Right renal cortex interstitium (tissue), 3 donors: ENCODE measurements around the gene EOMES. TPM values are rescaled to one million over a fixed set of nuclear protein-coding genes. Genes with fewer than 3 reads are reported as not detected.
A peak's percentile ranks its signal among the peaks of the same experiment; 100 is the strongest.

Experiments
- DNase-seq, 3 donors: peaks; one replicate each; pipeline ENCODE4 v3.0.0-alpha.2; 2013; ENCODE audit warnings: low read depth in 3 of 3, low spot score in 2 of 3
- polyA plus RNA-seq, 3 donors: library from polyadenylated mRNA; unstranded; fragments of 120-200 nt; gene quantifications; one replicate each; pipeline ENCODE4 v1.2.1, GENCODE V29; 2013; ENCODE audit not compliant: insufficient read length in 3 of 3

The EOMES gene
- polyA plus RNA-seq, 3 donors = 0.13 to 0.19 (median 0.15) TPM

DNA sequence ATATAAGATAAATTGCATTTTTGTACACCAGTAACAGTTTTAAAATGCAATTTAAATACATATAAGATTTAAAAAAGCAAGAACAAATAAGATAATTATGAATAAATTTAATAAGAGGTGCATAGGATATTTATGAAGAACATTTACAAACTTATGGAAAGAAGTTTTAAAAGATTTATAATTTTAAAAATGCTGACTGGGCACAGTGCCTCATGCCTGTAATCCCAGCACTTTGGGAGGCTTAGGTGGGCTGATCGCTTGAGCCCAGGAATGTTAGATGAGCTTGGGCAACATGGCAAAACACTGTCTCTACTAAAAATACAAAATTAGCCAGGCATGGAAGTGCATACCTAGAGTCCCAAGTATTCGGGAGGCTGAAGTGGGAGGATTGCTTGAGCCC lies 37.8 kb downstream of the EOMES start:
- no peak for DNase-seq

DNA sequence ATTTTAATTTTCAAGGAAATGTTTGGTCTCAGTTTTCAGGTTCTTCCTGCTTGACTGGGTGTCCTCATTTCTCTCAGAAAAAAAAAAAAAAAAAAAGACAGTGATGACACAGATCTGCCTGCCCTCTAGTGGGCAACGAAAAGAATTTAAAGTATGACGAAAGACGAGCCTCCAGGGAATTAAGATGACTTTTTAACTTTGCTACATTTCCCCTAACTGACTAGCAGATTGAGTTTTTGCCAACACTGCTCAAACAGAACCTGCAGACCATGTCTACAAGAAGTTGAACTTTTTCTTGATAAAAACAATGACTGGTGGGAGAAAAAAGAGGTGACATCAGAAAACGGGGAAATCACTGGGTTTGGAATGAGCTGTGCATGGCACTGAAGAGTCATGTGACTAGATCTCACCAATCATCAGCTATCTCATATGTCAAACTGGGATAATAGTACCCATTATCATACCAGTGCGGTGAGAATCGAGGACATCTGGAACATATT lies 40.8 kb downstream of the EOMES start:
- DNase-seq = peak; percentile 45 to 60 (median 57)

GRCh38 chr3:27680517-27681246 lies 41.4 kb downstream of the EOMES start:
- DNase-seq = no peak

DNA sequence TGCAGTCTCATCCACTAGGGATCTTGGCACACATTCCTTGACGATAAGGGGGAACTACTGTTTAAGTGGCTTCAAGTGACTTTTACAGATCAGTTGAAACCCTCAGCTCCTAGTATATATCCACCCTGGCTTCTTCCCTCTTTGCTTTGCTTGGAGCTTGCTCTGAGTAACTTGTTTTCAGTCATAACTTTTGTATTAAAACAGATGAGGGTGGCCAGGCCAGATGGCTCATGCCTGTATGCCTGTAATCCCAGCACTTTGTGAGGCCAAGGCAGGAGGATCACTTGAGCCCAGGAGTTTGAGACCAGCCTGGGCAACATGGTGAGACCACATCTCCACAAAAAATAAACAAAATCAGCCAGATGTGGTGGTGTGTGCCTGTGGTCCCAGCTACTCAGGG lies 42.4 kb downstream of the EOMES start:
- DNase-seq = no peak

DNA sequence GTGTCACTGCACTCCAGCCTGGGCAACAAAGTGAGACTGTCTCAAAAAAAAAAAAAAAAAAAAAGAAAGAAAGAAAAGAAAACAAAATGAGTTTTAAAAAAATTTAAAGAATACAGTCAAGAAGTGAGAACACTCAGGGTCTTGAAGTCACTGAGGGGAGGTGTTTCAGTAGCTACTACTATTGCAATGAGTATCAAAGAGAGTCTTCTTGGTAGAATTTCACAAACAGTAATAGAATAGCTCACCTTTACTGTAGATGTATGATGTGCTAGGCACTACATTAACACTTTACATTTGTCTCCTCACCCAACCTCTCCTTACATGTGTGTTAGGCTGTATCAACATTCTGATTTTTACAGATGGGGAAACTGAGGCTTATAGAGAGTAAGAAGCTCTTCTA lies 43.9 kb downstream of the EOMES start:
- no peak for DNase-seq

DNA sequence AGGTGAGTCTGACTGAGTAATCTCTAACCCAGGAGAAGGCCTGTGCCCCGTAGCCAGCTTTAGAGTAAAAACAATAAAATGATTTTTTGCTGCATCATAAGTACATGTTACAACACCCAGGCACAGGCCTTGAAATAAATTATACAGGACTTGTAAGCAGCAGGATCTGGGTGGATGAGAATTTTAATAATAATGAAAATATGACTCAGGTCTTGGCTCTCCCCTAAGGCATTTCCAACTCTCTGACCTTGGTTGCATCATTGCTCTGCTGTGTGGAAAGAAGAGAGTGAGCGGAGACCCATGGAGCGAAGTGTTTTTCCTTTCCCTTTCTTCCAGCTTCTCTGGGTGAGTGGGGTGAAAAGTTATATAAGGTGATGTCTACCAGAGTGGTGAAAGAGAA lies 44.6 kb downstream of the EOMES start:
- DNase-seq = no peak

GRCh38 chr3:27675287-27675686 lies 46.8 kb downstream of the EOMES start:
- no peak for DNase-seq

GRCh38 chr3:27673701-27674100 lies 48.4 kb downstream of the EOMES start:
- no peak for DNase-seq

DNA sequence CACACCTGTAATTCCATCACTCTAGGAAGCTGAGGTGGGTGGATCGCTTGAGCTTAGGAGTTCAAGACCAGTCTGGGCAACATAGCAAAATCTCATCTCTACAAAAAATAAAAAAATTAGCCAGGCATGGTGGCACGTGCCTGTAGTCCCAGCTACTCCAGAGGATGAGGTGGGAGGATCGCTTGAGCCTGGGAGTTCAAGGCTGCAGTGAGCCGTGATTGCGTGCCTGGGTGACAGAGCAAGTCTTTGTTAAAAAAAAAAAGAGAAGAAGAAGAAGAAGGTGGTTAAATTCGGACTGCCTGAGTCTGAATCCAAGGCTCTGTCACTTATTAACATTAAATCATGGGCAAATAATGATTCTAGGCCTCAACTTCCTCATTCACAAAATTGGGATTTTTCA lies 51.0 kb downstream of the EOMES start:
- no peak for DNase-seq

- no peak for DNase-seq
These were observed 51.5 kb downstream of the EOMES start for GRCh38 chr3:27670619-27671018.

DNA sequence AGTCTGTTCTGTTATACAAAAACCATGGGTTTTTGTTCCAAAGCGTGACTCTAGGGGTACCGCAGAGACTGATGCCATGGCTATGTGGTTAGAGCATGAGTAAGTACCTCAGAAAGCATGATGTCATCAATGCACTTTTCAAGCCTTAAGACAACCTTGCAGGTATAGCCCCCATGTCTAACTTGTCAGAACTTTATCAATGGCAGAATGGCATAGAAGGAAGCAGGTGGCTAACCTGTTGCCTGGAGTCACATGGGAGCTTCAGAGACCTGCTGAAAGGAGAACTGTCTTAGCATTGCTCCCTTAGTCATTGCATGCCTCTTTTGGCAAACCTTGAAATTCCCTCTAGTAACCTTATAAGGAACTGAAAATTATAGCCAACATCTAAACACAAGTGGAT lies 52.5 kb downstream of the EOMES start:
- no peak for DNase-seq

DNA sequence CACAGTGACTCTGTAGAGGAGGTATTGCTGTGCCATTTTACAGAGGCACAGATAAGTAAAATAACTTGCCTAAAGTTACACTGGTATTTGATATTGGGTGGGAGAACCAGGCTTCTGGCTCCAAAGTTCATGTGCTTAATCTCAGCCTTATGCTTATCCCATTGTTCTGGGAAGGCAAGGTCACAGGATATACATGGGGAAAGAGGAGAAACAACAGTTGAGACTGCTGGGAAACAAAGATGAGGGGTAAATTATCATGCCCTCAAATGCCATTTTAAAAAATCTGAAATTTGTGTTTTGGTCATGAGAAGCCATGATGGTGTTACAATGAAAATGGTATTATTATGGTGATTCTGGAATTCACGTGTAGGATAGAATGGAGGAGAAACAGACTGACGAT lies 54.4 kb downstream of the EOMES start:
- DNase-seq = no peak

DNA sequence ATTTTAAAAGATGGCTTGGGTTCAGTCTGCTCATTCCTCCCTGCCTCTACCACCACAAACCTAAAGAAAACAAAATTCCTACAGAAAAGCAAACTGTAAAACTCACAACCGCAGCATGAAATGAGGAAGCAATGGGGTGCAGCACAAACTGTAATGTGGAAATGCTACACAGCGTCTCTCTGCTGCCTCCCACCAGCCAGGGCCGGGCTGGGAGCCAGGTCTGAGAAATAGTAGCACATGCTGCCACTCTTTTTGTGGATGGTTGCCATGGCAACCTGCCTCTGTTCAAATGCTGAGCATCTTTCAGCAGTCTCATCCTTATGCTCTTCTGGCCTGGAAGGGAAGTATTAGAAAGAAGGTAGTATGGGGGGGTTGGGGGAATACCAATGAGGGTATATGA lies 55.4 kb downstream of the EOMES start:
- DNase-seq = no peak

DNA sequence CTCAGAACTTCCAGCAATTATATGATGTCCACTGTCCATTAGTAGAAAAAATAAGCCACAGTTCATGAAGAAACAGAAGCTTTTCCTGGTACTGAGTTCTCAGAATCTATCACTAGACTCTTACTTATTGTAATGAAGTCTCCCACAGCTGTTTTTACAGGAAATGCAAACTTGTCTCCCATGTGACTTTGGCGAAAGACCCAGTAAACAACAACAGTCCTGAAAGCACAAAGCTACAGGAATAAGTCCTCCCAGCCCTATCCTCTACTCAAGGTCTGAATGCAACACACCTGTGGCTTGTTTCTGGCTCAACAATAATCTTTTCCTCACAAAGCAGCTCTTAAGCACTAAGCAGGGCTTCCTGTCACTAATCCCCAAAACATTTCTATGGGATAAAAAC lies 55.9 kb downstream of the EOMES start:
- no peak for DNase-seq

Other genes starting within 250 kb of the EOMES start
- gene SLC4A7, start 237.9 kb downstream of the EOMES start, polyA plus RNA-seq = 10 to 100 TPM; 21.6 to 25.2 (median 24.9) TPM